ENCODE measurements around the gene ACAD10. TPM values are rescaled to one million over a fixed set of nuclear protein-coding genes. Genes with fewer than 3 reads are reported as not detected.

Gene ACAD10
- total RNA-seq, 1 experiment from 2014 or later: 29.1 TPM

- no peak for TF ChIP-seq ATF6 (CRISPR knock-in tag; IDR thresholded peaks at IDR 0.05)
- no peak for TF ChIP-seq JUN (CRISPR knock-in tag; IDR thresholded peaks at IDR 0.05)
Measured at GRCh38 chr12:111664499-111664898, 21.4 kb upstream of the ACAD10 start (continued).

GRCh38 chr12:111664961-111665865, 20.6 kb upstream of the ACAD10 start:
- ChIA-PET CTCF (interaction anchor here (1.3 kb wide), 1 partner anchor 21 kb away, joined by 3 read pairs; the partner anchor contains the start of genes ACAD10 and BRAP), POLR2A (no interaction called here)
- Mint-ChIP-seq H3K9me3 (no peaks in the 10 kb centered on the region), H3K4me1 (no peaks in the 10 kb centered on the region), H3K4me3 (no peak overlapping the region), H3K27ac (no peak overlapping the region), H3K27me3 (ENCODE audit: low read depth) (no peaks in the 10 kb centered on the region), H3K36me3 (peaks cover 22% of the 10 kb centered on the region)
- TF ChIP-seq CREM (CRISPR knock-in tag; IDR thresholded peaks at IDR 0.05) (no peak), PRRX2 (CRISPR knock-in tag; IDR thresholded peaks at IDR 0.05) (no peak), CTCF (IDR thresholded peaks at IDR 0.05) (no peak), TP53 (CRISPR knock-in tag; IDR thresholded peaks at IDR 0.05) (no peak), TEAD4 (CRISPR knock-in tag; IDR thresholded peaks at IDR 0.05) (no peak), IRF2 (CRISPR knock-in tag; IDR thresholded peaks at IDR 0.05; ENCODE audit: borderline replicate concordance, low read depth) (no peak), ZNF281 (CRISPR knock-in tag; IDR thresholded peaks at IDR 0.05) (no peak), ZNF138 (CRISPR knock-in tag; conservative IDR thresholded peaks at IDR 0.05) (no peak), FOXP1 (CRISPR knock-in tag; IDR thresholded peaks at IDR 0.05; ENCODE audit: borderline replicate concordance) (no peak), RORB (CRISPR knock-in tag; IDR thresholded peaks at IDR 0.05) (no peak), ATF2 (CRISPR knock-in tag; IDR thresholded peaks at IDR 0.05; ENCODE audit: borderline replicate concordance, low read depth) (no peak), ZNF232 (CRISPR knock-in tag; IDR thresholded peaks at IDR 0.05) (no peak), KAT7 (CRISPR knock-in tag; IDR thresholded peaks at IDR 0.05; ENCODE audit: borderline replicate concordance) (no peak)
- no peak for ATAC-seq
- no peak for DNase-seq (ENCODE audit: low spot score)
